HG03442 (cell line): Measurements from ENCODE around the gene HDAC4.

Experiments
- ATAC-seq: cut with Tn5 transposase; IDR thresholded peaks from one replicate; pipeline ENCODE4 v1.9.1; 2021; ENCODE audit warnings: mild to moderate bottlenecking, moderate library complexity; ENCODE audit not compliant: unreplicated experiment

The HDAC4 gene

DNA sequence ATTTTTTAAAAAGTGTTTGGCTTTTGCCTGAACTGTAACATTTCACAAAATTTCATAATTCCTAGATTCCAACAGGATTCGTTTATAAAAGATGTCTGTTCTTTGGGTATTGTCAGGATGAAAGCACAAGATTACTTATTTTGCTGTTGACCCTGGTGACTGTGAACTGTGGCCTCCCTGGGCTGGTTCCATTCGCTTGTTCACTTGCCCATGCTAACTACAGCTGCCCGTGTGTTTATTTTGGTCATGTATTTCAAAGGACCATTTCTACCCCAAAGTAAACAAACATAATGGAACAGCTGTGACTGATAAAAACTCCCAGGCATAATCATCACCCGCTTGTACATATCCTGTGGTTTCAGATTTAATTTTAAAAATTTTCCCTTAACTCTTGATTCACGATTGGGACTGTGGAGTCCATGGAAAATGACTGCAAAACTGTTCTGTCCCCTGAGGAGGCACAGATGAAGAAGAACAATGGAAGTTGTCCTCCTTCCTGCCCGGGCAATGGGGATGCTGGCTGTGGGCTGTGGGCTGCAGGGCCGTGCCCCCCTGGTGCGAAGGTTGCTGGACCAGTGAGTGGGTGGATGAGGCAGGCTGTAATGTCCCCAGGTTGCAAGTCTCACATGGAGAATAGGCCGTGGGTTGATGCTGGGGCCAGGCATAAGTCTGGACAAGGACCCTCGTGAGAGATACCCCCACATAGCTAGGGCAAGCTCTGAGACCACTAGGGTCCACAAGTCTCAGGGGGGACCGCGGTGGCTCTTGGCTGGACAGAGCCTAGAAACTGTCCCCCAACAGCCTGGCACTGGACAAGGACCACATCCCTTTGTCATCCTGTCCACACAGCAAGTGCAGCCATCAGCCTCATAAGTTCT is 28.9 kb upstream of the HDAC4 start:
- ATAC-seq: no peak

- ATAC-seq: no peak
Observed at GRCh38 chr2:239425631-239426030, 24.8 kb upstream of the HDAC4 start.

- no peak for ATAC-seq
Observed at GRCh38 chr2:239424337-239425045, 23.7 kb upstream of the HDAC4 start.

DNA sequence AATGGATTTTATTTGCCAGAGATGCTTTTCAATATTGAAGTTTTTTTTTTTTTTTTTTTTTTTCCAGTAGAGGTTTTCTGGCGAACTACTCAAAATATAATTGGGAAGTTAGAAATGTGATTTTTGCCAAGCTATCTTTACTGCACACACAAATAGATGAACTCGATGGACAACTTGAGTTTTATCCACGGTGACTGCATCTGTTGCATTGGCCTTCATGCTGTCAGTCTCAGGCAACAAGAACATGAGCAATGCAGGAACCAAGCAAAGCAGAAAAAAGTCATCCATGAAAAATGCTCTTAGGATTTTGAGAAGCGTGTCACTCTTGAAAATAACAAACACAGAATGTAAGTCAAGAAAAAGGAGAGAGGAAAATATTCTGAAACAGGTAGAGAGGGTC is 22.7 kb upstream of the HDAC4 start:
- no peak for ATAC-seq

DNA sequence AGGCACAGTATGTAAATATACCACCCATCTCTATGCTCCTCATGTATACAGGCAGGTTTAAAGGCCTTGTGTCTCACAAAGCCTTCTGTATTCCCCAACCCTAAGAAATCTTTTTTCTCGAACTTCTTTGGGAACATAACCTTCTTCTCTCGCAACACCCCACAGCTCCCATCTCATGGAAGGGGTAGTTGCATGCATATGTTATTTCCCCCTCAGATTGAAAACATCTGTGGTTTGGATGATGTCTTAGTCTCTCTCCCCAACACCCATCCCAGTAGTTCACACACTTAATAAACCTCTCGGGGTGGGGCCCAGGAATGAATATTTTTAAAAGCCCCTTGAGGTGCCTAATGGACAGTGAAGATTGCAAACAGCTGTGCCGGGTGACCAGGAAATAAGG is 21.0 kb upstream of the HDAC4 start:
- no peak for ATAC-seq

- no peak for ATAC-seq
Observed at GRCh38 chr2:239420082-239420481, 19.3 kb upstream of the HDAC4 start.

GRCh38 chr2:239418918-239419317 is 18.1 kb upstream of the HDAC4 start:
- ATAC-seq: no peak

DNA sequence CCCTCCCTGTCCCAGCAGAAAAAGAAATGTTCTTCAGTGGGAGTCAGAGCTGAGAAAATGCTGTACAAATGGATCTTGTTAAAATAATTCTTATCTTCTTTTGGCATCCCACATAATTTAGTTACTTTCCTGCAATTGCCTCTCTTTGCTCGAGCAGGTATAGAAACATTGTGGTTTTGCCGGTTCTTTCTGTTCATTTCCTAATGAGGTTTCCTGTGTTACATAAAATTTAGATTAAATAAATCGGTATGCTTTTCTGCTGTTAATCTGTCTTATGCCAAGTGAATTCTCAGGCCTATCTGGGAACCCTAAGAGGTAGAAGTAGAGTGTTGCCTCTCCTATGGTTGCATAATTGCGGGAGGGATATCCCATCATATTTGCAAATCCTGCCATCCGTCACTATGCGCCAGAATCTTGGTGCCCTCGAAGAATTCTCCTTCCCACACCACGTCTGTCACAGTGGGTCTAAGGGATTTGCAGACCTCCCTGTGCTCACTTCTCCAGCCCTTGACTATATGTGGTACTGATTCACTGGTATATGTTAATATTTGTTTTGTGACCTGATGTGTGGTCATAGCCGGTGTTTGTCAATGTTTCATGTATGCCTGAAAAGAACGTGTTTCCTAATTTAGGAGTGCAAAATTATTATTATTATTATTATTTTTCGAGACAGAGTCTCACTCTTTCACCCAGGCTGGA is 12.2 kb upstream of the HDAC4 start:
- ATAC-seq: no peak

DNA sequence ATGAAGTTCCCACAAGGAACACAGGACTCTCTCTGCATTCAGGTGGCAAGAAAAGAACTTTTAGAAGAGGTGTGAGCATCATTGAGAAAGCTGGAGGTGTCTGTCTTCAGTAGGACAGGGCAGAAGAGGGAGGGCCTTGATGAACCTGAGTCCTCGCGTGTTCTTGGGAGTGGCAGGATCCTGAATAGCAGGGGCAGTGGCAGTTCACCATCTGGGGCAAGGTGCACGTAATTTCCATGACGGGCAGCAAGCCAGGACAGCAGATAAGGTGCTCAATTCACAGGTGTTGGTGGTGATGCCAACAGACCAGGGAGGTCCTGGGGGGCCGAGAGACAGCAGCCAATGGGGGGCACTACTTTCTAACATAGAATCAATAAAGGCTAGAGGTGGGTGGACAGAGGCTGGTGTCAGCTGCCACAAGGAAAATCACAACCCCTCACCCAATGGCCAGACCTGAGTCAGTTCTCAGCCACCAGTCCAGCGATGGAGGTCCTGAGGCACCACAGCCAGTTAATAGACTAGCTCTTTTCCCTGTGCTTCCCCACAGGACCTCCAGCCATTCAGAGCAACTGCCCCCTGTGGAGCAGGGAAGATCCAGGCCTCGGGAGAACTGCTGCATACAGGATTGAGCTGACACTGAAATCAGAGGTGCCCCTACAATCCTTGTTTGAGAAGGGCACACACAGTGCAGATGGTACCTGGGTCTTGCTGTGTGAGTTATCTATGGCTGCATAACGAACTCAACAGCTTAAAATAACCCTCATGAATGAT is 10.9 kb upstream of the HDAC4 start:
- no peak for ATAC-seq

- ATAC-seq: no peak
Observed at GRCh38 chr2:239411117-239411516, 10.3 kb upstream of the HDAC4 start.

DNA sequence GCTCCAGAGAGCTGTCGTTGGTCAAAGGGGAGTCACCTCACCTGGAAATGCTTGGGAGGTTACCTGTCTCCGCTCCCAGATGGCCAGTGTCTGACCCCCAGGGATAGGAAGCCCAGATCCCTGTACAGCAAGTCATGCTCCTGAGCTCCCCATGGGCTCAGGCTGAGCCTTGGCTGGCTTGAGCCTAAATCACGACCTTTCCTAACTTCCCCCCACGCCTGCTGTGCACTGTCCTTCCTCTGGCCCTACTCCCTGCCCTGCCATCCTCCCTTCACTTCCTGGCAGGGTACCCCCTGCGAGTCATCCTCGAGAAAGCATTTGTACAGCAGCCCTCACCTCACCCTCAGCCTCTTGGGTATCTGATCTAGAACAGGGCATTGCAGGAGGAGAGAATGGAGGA is 9.2 kb upstream of the HDAC4 start:
- no peak for ATAC-seq

DNA sequence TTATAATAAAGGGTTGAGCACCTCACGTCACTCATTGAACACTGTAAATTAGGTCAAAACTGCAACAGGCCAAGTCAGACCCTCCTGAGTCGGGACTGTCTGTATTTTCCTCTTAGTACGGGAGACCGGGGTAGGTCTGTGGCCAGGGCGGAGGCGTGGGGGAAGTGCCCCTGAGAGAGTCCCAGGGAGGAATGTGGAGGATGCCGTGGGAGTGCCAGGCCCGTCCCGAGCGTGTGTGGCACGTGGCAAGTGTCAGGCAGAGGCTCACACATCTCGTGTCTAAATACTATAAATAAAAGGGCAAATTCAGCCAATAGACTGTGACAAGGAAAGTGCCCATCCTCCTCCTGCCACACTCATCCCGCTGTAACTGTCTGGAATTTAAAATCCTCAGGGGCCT is 6.3 kb upstream of the HDAC4 start:
- no peak for ATAC-seq

DNA sequence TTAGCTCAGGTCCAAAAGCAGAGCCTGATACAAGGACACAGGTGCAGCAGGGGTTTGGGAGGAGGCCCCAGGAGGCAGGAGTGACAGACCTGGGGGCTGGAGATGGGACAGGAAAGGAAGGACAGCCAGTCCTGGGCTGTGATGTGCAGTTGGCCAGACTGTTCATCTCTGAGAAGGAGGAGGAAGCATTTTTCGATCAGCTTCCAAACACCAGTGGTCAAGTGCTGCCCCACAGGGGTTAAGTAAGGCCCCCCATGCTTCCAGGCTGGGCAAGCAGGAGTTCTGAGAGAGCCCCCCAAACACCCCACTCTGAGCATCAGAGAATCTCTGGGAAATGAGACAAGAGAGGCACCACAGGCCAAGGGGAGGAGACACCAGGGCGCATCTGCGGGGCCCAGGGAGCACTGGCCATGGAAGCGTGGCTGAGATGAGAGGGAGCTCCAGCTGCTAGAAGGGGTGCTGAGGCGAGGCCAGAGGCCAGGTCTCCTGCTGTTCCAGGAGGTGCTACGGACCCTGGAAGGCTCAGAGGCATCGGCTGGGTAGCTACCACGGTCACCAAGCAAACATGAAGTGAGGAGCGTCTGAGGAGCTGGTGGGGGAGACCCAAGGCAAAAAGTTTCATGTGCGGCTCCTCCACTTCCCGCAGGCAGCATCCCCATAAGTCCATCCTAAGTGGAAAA is 5.6 kb upstream of the HDAC4 start:
- ATAC-seq: no peak

DNA sequence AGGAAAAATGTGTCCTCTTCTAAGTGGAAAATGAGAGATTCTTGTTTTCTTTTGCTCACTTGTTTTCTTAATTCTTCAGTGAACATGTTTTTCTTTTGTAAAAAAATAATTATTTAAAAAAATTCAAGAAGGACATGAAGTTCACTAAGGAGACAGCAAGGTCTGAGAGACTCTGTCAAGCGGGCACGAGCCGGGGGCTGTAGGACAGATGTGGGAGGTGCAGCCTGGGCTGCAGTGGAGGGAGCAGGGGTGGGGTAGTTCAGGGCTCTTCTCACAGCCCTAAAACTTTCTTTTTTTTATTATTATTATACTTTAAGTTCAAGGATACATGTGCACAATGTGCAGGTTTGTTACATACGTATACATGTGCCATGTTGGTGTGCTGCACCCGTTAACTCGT is 4.3 kb upstream of the HDAC4 start:
- no peak for ATAC-seq

GRCh38 chr2:239402666-239403065 is 1.8 kb upstream of the HDAC4 start:
- no peak for ATAC-seq

DNA sequence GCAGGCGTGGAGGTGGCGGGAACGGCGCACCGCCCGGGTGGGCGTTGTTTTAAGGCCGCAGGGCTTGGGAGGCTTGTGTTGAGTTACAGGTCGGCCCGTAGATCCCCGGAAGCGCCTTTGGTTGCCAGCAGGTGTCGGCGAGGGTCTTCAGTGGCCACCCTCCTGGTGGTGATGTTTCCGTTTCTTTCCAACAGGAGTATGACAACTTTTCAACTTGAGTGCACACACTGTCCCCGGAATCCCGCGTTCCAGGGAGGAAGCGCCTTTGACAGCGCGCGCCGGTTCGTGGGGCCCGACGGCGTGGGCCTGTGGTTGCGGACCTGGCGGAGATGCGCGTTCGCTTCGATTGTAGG is 1.0 kb upstream of the HDAC4 start:
- ATAC-seq: no peak

DNA sequence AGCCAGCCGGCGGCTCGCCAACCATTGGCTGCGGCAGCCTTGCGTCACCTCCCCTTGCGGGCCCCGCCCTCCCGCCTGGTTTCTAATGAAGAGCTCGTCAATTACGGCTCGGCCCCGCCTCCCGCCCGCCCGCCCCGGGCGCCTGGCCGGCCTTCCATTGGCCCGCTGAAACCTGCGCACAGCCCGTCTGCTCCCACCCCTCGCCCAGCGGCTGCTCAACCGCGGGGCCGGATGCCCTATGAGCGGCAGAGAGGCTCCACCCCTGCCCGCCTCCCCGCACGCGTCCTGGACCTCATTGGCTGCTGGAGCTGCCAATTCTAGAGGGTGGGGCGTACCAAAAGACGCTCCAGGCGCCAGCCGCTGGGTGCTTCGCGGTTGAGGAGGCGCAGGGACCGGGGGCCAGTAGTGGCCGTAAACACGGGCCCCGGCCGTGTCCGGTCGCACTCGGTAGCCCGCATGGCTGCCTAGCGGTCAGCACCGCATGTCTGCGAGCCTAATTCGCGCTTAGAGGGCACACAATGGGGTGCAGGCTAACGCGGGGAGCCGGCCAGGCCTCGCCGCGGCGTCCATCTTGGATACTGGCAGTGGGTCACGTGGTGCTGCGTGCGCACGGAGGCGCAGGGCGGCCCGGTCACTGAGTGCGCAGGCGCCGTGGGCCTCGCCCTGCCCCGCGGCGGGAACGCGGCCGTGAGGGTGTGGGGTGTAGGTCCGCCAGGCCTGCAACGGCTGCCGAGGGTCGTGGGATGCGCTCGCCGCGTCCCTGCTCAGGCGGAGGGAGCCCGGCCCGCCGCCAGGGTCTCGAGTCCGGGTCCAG is 454 bp upstream of the HDAC4 start:
- peak; percentile 85 for ATAC-seq

- no peak for ATAC-seq
Observed at GRCh38 chr2:239399921-239400595, 762 bp downstream of the HDAC4 start.

DNA sequence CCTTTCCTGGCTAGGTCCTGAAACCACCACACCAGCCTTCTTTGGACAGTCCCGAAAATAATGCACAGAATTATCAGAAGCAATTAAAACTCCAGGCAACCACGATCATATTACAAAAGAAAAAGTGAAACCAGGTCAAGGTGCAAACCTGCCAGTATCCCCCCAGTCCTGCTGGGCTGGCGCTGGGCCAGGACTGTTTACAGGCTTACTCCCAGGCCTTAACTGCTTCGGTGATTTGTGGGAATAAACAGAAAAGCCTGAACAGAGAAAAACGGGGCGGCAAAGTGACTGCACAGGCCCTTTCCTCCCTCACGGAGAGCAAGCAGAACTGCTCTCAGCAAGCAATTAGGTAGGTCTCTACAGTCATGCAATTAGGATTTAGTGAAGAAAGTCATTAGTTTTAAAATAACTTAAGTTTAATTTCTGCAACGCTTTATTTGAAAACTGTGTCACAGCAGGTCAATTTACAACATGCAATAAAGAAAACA is 1.3 kb downstream of the HDAC4 start:
- no peak for ATAC-seq
